Liver (tissue), 9 donors: ENCODE results near the gene ALG9. TPM values are rescaled to one million over a fixed set of nuclear protein-coding genes. Genes with fewer than 3 reads are reported as not detected.

Experiments used
- DNase-seq: peaks from one replicate; pipeline ENCODE4 v3.0.0-alpha.2; 2017; ENCODE audit warnings: low spot score
- H3K27ac ChIP-seq, 2 donors: one replicate each; pipeline ENCODE4 v1.7.0; 2013; ENCODE audit warnings: inconsistent platforms in 2 of 2, low read length in 2 of 2, control low read depth in 1 of 2, low read depth in 1 of 2, mild to moderate bottlenecking in 1 of 2
- H3K27me3 ChIP-seq, 4 donors: one replicate each; pipeline versions ENCODE4 v1.6.1 to v1.7.0; 2013; ENCODE audit warnings: low read length in 3 of 4, inconsistent platforms in 1 of 4, mild to moderate bottlenecking in 1 of 4, moderate library complexity in 1 of 4; ENCODE audit not compliant: control insufficient read depth in 4 of 4, insufficient read depth in 4 of 4
- H3K36me3 ChIP-seq, 4 donors: one replicate each; pipeline versions ENCODE4 v1.6.1 to v1.7.0; 2013; ENCODE audit warnings: low read length in 3 of 4, mild to moderate bottlenecking in 3 of 4, low read depth in 1 of 4, moderate library complexity in 1 of 4; ENCODE audit not compliant: control insufficient read depth in 4 of 4, insufficient read depth in 3 of 4
- H3K4me1 ChIP-seq, 4 donors: one replicate each; pipeline versions ENCODE4 v1.6.1 to v1.7.0; 2013; ENCODE audit warnings: low read length in 3 of 4, mild to moderate bottlenecking in 3 of 4, moderate library complexity in 1 of 4; ENCODE audit not compliant: control insufficient read depth in 4 of 4, insufficient read depth in 4 of 4
- H3K4me3 ChIP-seq, 3 donors: one replicate each; pipeline versions ENCODE4 v1.6.1 to v1.7.0; 2013; ENCODE audit warnings: low read length in 3 of 3, control low read depth in 1 of 3, low read depth in 1 of 3, mild to moderate bottlenecking in 1 of 3
- H3K9ac ChIP-seq, 2 donors: one replicate each; pipeline ENCODE4 v1.7.0; 2013; ENCODE audit warnings: low read length in 2 of 2, mild to moderate bottlenecking in 2 of 2, moderate library complexity in 2 of 2, control low read depth in 1 of 2, low read depth in 1 of 2
- H3K9me3 ChIP-seq, 4 donors: one replicate each; pipeline versions ENCODE4 v1.6.1 to v1.7.0; 2013; ENCODE audit warnings: low read length in 3 of 4; ENCODE audit not compliant: control insufficient read depth in 4 of 4
- CTCF ChIP-seq: fragments of 150-350 bp; IDR thresholded peaks from 2 replicates; pipeline ENCODE4 v1.5.1; 2017; ENCODE audit warnings: improper control_type of control experiment, low read depth, low read length; ENCODE audit not compliant: missing input control
- EGR1 ChIP-seq, 2 donors: IDR thresholded peaks; 2 replicates each; pipeline ENCODE4 v1.6.1; 2016 to 2018; ENCODE audit warnings: antibody characterized with exemption in 2 of 2, low read depth in 2 of 2
- FOXA1 ChIP-seq: IDR thresholded peaks from 2 replicates; pipeline ENCODE4 v1.6.1; 2016; ENCODE audit warnings: antibody characterized with exemption
- FOXA2 ChIP-seq: IDR thresholded peaks from 2 replicates; pipeline ENCODE4 v1.6.1; 2016; ENCODE audit warnings: antibody characterized with exemption
- GABPA ChIP-seq, 2 donors: IDR thresholded peaks in 1 of 2; conservative IDR thresholded peaks in 1 of 2; 2 replicates each; pipeline ENCODE4 v1.6.1; 2016; ENCODE audit warnings: antibody characterized with exemption in 2 of 2, mild to moderate bottlenecking in 1 of 2, moderate library complexity in 1 of 2
- HNF4A ChIP-seq, 2 donors: conservative IDR thresholded peaks; 2 replicates each; pipeline ENCODE4 v1.6.1; 2016; ENCODE audit warnings: antibody characterized with exemption in 2 of 2, mild to moderate bottlenecking in 2 of 2
- HNF4G ChIP-seq: IDR thresholded peaks from 2 replicates; pipeline ENCODE4 v1.6.1; 2016; ENCODE audit warnings: antibody characterized with exemption
- JUND ChIP-seq, 2 donors: IDR thresholded peaks; 2 replicates each; pipeline ENCODE4 v1.6.1; 2016; ENCODE audit warnings: antibody characterized with exemption in 2 of 2
- MAX ChIP-seq: IDR thresholded peaks from 2 replicates; pipeline ENCODE4 v1.6.1; 2016; ENCODE audit warnings: antibody characterized with exemption
- NR2F2 ChIP-seq: IDR thresholded peaks from 2 replicates; pipeline ENCODE4 v1.6.1; 2016; ENCODE audit warnings: antibody characterized with exemption
- RAD21 ChIP-seq, 2 donors: IDR thresholded peaks; 2 replicates each; pipeline ENCODE4 v1.6.1; 2016; ENCODE audit warnings: antibody characterized with exemption in 2 of 2, mild to moderate bottlenecking in 2 of 2
- RXRA ChIP-seq, 2 donors: IDR thresholded peaks; 2 replicates each; pipeline ENCODE4 v1.6.1; 2017 to 2018; ENCODE audit warnings: antibody characterized with exemption in 2 of 2, mild to moderate bottlenecking in 1 of 2
- SP1 ChIP-seq: IDR thresholded peaks from 2 replicates; pipeline ENCODE4 v1.6.1; 2018; ENCODE audit warnings: antibody characterized with exemption, mild to moderate bottlenecking
- TAF1 ChIP-seq: conservative IDR thresholded peaks from 2 replicates; pipeline ENCODE4 v1.6.1; 2016; ENCODE audit warnings: antibody characterized with exemption, mild to moderate bottlenecking
- YY1 ChIP-seq: IDR thresholded peaks from 2 replicates; pipeline ENCODE4 v1.6.1; 2016; ENCODE audit warnings: antibody characterized with exemption, mild to moderate bottlenecking
- ZBTB33 ChIP-seq: IDR thresholded peaks from 2 replicates; pipeline ENCODE4 v1.6.1; 2016; ENCODE audit warnings: antibody characterized with exemption
- WGBS: extraction: QIAGEN DNeasy Blood & Tissue Kit; methylation state at CpG from one replicate; pipeline ENCODE4 v1.1.7; 2013; 5-methylcytosine and 5-hydroxymethylcytosine counted together
- polyA plus RNA-seq, 2 donors: library from polyadenylated mRNA; stranded (reverse) in 1 of 2; unstranded in 1 of 2; fragments of 200-250 nt in 1 of 2; fragments of >200 nt in 1 of 2; fragmentation: Nextera tagmentation in 1 of 2; extraction: Ambion mirVana in 1 of 2; gene quantifications; one replicate each; pipeline versions ENCODE4 v1.2.1 to v1.2.3, GENCODE V29; 2013 to 2015
- total RNA-seq, 2 donors: library from RNA; depleted of rRNA; stranded (reverse); fragments of >200 nt; gene quantifications; one replicate each; pipeline ENCODE4 v1.2.3, GENCODE V29; 2014
- TF ChIP-seq, protein P1 (sequence below): IDR thresholded peaks from 2 replicates; pipeline ENCODE4 v1.6.1; 2016; ENCODE audit warnings: antibody characterized with exemption, mild to moderate bottlenecking
- TF ChIP-seq, protein P2 (sequence below): IDR thresholded peaks from 2 replicates; pipeline ENCODE4 v1.6.1; 2016; ENCODE audit warnings: antibody characterized with exemption
- donor health status: healthy.
- donor health status: healthy.
- donor health status: healthy.
- donor health status: healthy.
- donor health status: healthy.

The ALG9 gene
- total and polyA plus RNA-seq, 4 donors, result 13.7 to 36.3 (median 20.2) TPM

DNA sequence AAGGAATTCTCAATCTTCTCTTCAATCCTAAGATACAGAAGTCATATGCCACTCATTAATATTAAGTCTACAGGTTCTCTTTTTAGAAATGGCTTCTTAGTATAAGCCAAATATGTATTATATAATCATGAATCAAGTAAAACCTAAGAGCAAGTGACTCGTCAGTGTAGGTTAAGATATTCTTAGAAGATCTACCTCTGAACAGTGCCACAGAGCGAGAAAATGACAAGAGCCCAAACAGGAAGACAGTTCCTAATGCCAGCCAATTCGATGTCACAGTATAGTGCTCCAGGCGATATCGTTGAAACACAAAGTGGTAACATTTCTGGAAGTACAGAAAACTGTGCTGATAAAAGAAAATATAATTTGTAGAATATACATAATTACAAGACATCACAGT is 33.3 kb downstream of the ALG9 start:
- H3K27ac ChIP-seq, result no peak overlapping the region

More for the DNA sequence above, 33.3 kb downstream of the ALG9 start:
- no peaks in the 10 kb centered on the region for H3K36me3 ChIP-seq
- no peak for DNase-seq
- no peak overlapping the region for H3K4me3 ChIP-seq
- H3K27me3 ChIP-seq, result no peaks in the 10 kb centered on the region
- H3K9ac ChIP-seq, result no peak overlapping the region
- H3K9me3 ChIP-seq, result no peaks in the 10 kb centered on the region
- H3K4me1 ChIP-seq, result peaks cover 2 to 60% (median 50%) of the 10 kb centered on the region in 4 donors
- WGBS, result 98% methylated on average over 5 of the region's 5 CpGs
- TF ChIP-seq CTCF (no peak), FOXA2 (no peak), NR2F2 (no peak), RAD21 (IDR thresholded peaks at IDR 0.05) (no peak), FOXA1 (no peak), GABPA (IDR thresholded peaks at IDR 0.05 in 1 of 2, conservative IDR thresholded peaks at IDR 0.05 in 1 of 2) (no peak), HNF4G (no peak), SP1 (no peak), EGR1 (IDR thresholded peaks at IDR 0.05; ENCODE audit: low read depth in 2 of 2) (no peak), RXRA (IDR thresholded peaks at IDR 0.05) (no peak), HNF4A (conservative IDR thresholded peaks at IDR 0.05) (no peak), YY1 (no peak), MAX (no peak), JUND (IDR thresholded peaks at IDR 0.05) (no peak), ZBTB33 (no peak), TAF1 (no peak)
- TF ChIP-seq, protein P1, sequence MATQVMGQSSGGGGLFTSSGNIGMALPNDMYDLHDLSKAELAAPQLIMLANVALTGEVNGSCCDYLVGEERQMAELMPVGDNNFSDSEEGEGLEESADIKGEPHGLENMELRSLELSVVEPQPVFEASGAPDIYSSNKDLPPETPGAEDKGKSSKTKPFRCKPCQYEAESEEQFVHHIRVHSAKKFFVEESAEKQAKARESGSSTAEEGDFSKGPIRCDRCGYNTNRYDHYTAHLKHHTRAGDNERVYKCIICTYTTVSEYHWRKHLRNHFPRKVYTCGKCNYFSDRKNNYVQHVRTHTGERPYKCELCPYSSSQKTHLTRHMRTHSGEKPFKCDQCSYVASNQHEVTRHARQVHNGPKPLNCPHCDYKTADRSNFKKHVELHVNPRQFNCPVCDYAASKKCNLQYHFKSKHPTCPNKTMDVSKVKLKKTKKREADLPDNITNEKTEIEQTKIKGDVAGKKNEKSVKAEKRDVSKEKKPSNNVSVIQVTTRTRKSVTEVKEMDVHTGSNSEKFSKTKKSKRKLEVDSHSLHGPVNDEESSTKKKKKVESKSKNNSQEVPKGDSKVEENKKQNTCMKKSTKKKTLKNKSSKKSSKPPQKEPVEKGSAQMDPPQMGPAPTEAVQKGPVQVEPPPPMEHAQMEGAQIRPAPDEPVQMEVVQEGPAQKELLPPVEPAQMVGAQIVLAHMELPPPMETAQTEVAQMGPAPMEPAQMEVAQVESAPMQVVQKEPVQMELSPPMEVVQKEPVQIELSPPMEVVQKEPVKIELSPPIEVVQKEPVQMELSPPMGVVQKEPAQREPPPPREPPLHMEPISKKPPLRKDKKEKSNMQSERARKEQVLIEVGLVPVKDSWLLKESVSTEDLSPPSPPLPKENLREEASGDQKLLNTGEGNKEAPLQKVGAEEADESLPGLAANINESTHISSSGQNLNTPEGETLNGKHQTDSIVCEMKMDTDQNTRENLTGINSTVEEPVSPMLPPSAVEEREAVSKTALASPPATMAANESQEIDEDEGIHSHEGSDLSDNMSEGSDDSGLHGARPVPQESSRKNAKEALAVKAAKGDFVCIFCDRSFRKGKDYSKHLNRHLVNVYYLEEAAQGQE, result no peak
- TF ChIP-seq, protein P2, sequence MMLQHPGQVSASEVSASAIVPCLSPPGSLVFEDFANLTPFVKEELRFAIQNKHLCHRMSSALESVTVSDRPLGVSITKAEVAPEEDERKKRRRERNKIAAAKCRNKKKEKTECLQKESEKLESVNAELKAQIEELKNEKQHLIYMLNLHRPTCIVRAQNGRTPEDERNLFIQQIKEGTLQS, result no peak
